Measurements from ENCODE around the gene WDR43.

WDR43 gene

GRCh38 chr2:28908172-28908571 is 13.7 kb downstream of the WDR43 start:
- H3K9me3 ChIP-seq (ENCODE audit: insufficient read depth, low read depth, low read length): no peaks in the 10 kb centered on the region
- no peak overlapping the region for H4K8ac ChIP-seq (ENCODE audit: low read depth, low read length)
- no peak overlapping the region for H2AFZ ChIP-seq (ENCODE audit: insufficient read depth, low read length, poor library complexity)
- peaks cover 1% of the 10 kb centered on the region for H3K79me2 ChIP-seq (ENCODE audit: control insufficient read depth, insufficient read depth, low read length, poor library complexity)
- H3K36me3 ChIP-seq (ENCODE audit: control insufficient read depth in 1 of 2, insufficient read depth in 2 of 2, low read length in 2 of 2): peaks cover 25 to 34% of the 10 kb centered on the region in 2 experiments
- no peaks in the 10 kb centered on the region for H3K4me1 ChIP-seq (ENCODE audit: control insufficient read depth in 1 of 2, insufficient read depth in 2 of 2, low read length in 2 of 2)
- H2BK120ac ChIP-seq (ENCODE audit: insufficient read depth, low read length, poor library complexity): no peak overlapping the region
- H3K14ac ChIP-seq (ENCODE audit: low read length): no peak overlapping the region
- no peak overlapping the region for H3K18ac ChIP-seq (ENCODE audit: low read length)
- no peak overlapping the region for H2BK5ac ChIP-seq (ENCODE audit: low read depth, low read length, poor library complexity)
- no peak overlapping the region for H3K23ac ChIP-seq (ENCODE audit: low read length)
- H4K91ac ChIP-seq (ENCODE audit: low read depth, low read length): no peak overlapping the region
- H3K9ac ChIP-seq (ENCODE audit: low read length): no peak overlapping the region
- no peak overlapping the region for H2AK5ac ChIP-seq (ENCODE audit: low read length)
- no CpG with 5 or more reads among the region's 1 CpG for WGBS (ENCODE audit: extremely low coverage, insufficient coverage, insufficient read length)
- no peak overlapping the region for H3K4ac ChIP-seq (ENCODE audit: low read depth, low read length)
- no peak overlapping the region for H4K12ac ChIP-seq (ENCODE audit: low read depth, low read length)
- no peak overlapping the region for H3K4me3 ChIP-seq (ENCODE audit: low read depth, low read length)
- no peaks in the 10 kb centered on the region for H3K79me1 ChIP-seq (ENCODE audit: low read length)
- H2BK12ac ChIP-seq (ENCODE audit: low read length): no peak overlapping the region
- no peak for DNase-seq
- H3K27me3 ChIP-seq (ENCODE audit: insufficient read depth, low read length): no peaks in the 10 kb centered on the region
- no peak overlapping the region for H3K4me2 ChIP-seq (ENCODE audit: low read length)
- no peak overlapping the region for H3K27ac ChIP-seq (ENCODE audit: low read depth, low read length)

- Histone ChIP-seq H3K18ac (ENCODE audit: low read length) (no peak overlapping the region), H3K79me1 (ENCODE audit: low read length) (no peaks in the 10 kb centered on the region), H3K4ac (ENCODE audit: low read depth, low read length) (no peak overlapping the region), H3K23ac (ENCODE audit: low read length) (no peak overlapping the region), H3K14ac (ENCODE audit: low read length) (no peak overlapping the region), H2AK5ac (ENCODE audit: low read length) (no peak overlapping the region), H2BK120ac (ENCODE audit: insufficient read depth, low read length, poor library complexity) (no peak overlapping the region), H4K12ac (ENCODE audit: low read depth, low read length) (no peak overlapping the region), H4K91ac (ENCODE audit: low read depth, low read length) (no peak overlapping the region), H3K79me2 (ENCODE audit: control insufficient read depth, insufficient read depth, low read length, poor library complexity) (peaks cover 1% of the 10 kb centered on the region), H3K27ac (ENCODE audit: low read depth, low read length) (no peak overlapping the region), H3K4me2 (ENCODE audit: low read length) (no peak overlapping the region), H2BK5ac (ENCODE audit: low read depth, low read length, poor library complexity) (no peak overlapping the region), H2BK12ac (ENCODE audit: low read length) (no peak overlapping the region), H3K4me1 (ENCODE audit: control insufficient read depth in 1 of 2, insufficient read depth in 2 of 2, low read length in 2 of 2) (no peaks in the 10 kb centered on the region), H4K8ac (ENCODE audit: low read depth, low read length) (no peak overlapping the region), H3K4me3 (ENCODE audit: low read depth, low read length) (no peak overlapping the region), H3K27me3 (ENCODE audit: insufficient read depth, low read length) (no peaks in the 10 kb centered on the region), H2AFZ (ENCODE audit: insufficient read depth, low read length, poor library complexity) (no peak overlapping the region), H3K36me3 (ENCODE audit: control insufficient read depth in 1 of 2, insufficient read depth in 2 of 2, low read length in 2 of 2) (peaks cover 32 to 37% of the 10 kb centered on the region in 2 experiments), H3K9me3 (ENCODE audit: insufficient read depth, low read depth, low read length) (no peaks in the 10 kb centered on the region), H3K9ac (ENCODE audit: low read length) (no peak overlapping the region)
- WGBS (ENCODE audit: extremely low coverage, insufficient coverage, insufficient read length): 100% methylated on average over 1 of the region's 6 CpGs
- DNase-seq: no peak
These were observed 15.3 kb downstream of the WDR43 start for GRCh38 chr2:28909655-28910353.

GRCh38 chr2:28915939-28916338 is 21.5 kb downstream of the WDR43 start:
- Histone ChIP-seq H2AK5ac (ENCODE audit: low read length) (no peak overlapping the region), H3K4me2 (ENCODE audit: low read length) (no peak overlapping the region), H3K27me3 (ENCODE audit: insufficient read depth, low read length) (no peaks in the 10 kb centered on the region), H2BK12ac (ENCODE audit: low read length) (no peak overlapping the region), H3K79me2 (ENCODE audit: control insufficient read depth, insufficient read depth, low read length, poor library complexity) (no peaks in the 10 kb centered on the region), H3K9me3 (ENCODE audit: insufficient read depth, low read depth, low read length) (no peaks in the 10 kb centered on the region), H3K18ac (ENCODE audit: low read length) (no peak overlapping the region), H4K91ac (ENCODE audit: low read depth, low read length) (no peak overlapping the region), H3K23ac (ENCODE audit: low read length) (no peak overlapping the region), H3K4me1 (ENCODE audit: control insufficient read depth in 1 of 2, insufficient read depth in 2 of 2, low read length in 2 of 2) (no peaks in the 10 kb centered on the region), H3K36me3 (ENCODE audit: control insufficient read depth in 1 of 2, insufficient read depth in 2 of 2, low read length in 2 of 2) (peaks cover 16 to 17% of the 10 kb centered on the region in 2 experiments), H4K12ac (ENCODE audit: low read depth, low read length) (no peak overlapping the region), H3K79me1 (ENCODE audit: low read length) (no peaks in the 10 kb centered on the region), H3K9ac (ENCODE audit: low read length) (no peak overlapping the region), H3K4ac (ENCODE audit: low read depth, low read length) (no peak overlapping the region), H3K27ac (ENCODE audit: low read depth, low read length) (no peak overlapping the region), H2BK120ac (ENCODE audit: insufficient read depth, low read length, poor library complexity) (no peak overlapping the region), H3K14ac (ENCODE audit: low read length) (no peak overlapping the region), H3K4me3 (ENCODE audit: low read depth, low read length) (no peak overlapping the region), H2AFZ (ENCODE audit: insufficient read depth, low read length, poor library complexity) (no peak overlapping the region), H2BK5ac (ENCODE audit: low read depth, low read length, poor library complexity) (no peak overlapping the region), H4K8ac (ENCODE audit: low read depth, low read length) (no peak overlapping the region)
- no CpG with 5 or more reads among the region's 1 CpG for WGBS (ENCODE audit: extremely low coverage, insufficient coverage, insufficient read length)
- peak; percentile 26 to 78 for DNase-seq

- Histone ChIP-seq H3K79me2 (ENCODE audit: control insufficient read depth, insufficient read depth, low read length, poor library complexity) (no peaks in the 10 kb centered on the region), H3K4me2 (ENCODE audit: low read length) (no peak overlapping the region), H3K27ac (ENCODE audit: low read depth, low read length) (no peak overlapping the region), H2BK120ac (ENCODE audit: insufficient read depth, low read length, poor library complexity) (no peak overlapping the region), H3K4ac (ENCODE audit: low read depth, low read length) (no peak overlapping the region), H4K12ac (ENCODE audit: low read depth, low read length) (no peak overlapping the region), H2AFZ (ENCODE audit: insufficient read depth, low read length, poor library complexity) (no peak overlapping the region), H3K4me3 (ENCODE audit: low read depth, low read length) (no peak overlapping the region), H4K91ac (ENCODE audit: low read depth, low read length) (no peak overlapping the region), H2BK12ac (ENCODE audit: low read length) (no peak overlapping the region), H2AK5ac (ENCODE audit: low read length) (no peak overlapping the region), H3K18ac (ENCODE audit: low read length) (no peak overlapping the region), H2BK5ac (ENCODE audit: low read depth, low read length, poor library complexity) (no peak overlapping the region), H3K36me3 (ENCODE audit: control insufficient read depth in 1 of 2, insufficient read depth in 2 of 2, low read length in 2 of 2) (peaks cover 21 to 32% of the 10 kb centered on the region in 2 experiments), H3K79me1 (ENCODE audit: low read length) (no peaks in the 10 kb centered on the region), H3K9me3 (ENCODE audit: insufficient read depth, low read depth, low read length) (no peaks in the 10 kb centered on the region), H3K23ac (ENCODE audit: low read length) (no peak overlapping the region), H3K9ac (ENCODE audit: low read length) (no peak overlapping the region), H3K27me3 (ENCODE audit: insufficient read depth, low read length) (no peaks in the 10 kb centered on the region), H3K4me1 (ENCODE audit: control insufficient read depth in 1 of 2, insufficient read depth in 2 of 2, low read length in 2 of 2) (no peaks in the 10 kb centered on the region), H3K14ac (ENCODE audit: low read length) (no peak overlapping the region), H4K8ac (ENCODE audit: low read depth, low read length) (no peak overlapping the region)
- no CpG with 5 or more reads among the region's 4 CpGs for WGBS (ENCODE audit: extremely low coverage, insufficient coverage, insufficient read length)
- no peak for DNase-seq
These were observed 32.4 kb downstream of the WDR43 start for GRCh38 chr2:28926847-28927246.

All from trophoblast cell (in vitro differentiated cells and primary cell).